ENCODE measurements around the gene CRKL. TPM values are rescaled to one million over a fixed set of nuclear protein-coding genes. Genes with fewer than 3 reads are reported as not detected.
"Not testable (repeated sequence)": the region's sequence is repeated elsewhere in the genome, so short reads cannot be mapped to it uniquely, and the experiment has no call there.

The CRKL gene
- polyA plus RNA-seq, 12 donors: 44.7 to 57.0 (median 51.8) TPM; not detected in 1

DNA sequence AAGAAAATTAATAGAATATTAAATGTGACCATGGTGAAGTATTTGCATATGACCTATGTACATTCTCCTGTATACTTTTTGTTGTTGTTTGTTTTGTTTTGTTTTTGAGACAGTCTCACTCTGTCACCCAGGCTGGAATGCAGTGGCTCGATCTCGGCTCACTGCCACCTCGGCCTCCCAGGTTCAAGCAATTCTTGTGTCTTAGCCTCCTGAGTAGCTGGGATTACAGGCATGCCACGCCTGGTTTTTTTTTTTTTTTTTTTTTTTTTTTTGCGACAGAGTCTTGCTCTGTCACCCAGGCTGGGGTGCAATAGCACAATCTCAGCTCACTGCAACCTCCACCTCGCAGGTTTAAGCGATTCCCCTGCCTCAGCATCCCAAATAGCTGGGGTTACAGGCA is 19.5 kb upstream of the CRKL start:
- not testable (repeated sequence) for DNase-seq

- DNase-seq: no peak
These were observed 17.3 kb upstream of the CRKL start for GRCh38 chr22:20899827-20900423.

GRCh38 chr22:20901093-20902033 is 15.8 kb upstream of the CRKL start:
- not testable (repeated sequence) for DNase-seq

- no peak for DNase-seq
These were observed 14.1 kb upstream of the CRKL start for GRCh38 chr22:20903093-20903492.

DNA sequence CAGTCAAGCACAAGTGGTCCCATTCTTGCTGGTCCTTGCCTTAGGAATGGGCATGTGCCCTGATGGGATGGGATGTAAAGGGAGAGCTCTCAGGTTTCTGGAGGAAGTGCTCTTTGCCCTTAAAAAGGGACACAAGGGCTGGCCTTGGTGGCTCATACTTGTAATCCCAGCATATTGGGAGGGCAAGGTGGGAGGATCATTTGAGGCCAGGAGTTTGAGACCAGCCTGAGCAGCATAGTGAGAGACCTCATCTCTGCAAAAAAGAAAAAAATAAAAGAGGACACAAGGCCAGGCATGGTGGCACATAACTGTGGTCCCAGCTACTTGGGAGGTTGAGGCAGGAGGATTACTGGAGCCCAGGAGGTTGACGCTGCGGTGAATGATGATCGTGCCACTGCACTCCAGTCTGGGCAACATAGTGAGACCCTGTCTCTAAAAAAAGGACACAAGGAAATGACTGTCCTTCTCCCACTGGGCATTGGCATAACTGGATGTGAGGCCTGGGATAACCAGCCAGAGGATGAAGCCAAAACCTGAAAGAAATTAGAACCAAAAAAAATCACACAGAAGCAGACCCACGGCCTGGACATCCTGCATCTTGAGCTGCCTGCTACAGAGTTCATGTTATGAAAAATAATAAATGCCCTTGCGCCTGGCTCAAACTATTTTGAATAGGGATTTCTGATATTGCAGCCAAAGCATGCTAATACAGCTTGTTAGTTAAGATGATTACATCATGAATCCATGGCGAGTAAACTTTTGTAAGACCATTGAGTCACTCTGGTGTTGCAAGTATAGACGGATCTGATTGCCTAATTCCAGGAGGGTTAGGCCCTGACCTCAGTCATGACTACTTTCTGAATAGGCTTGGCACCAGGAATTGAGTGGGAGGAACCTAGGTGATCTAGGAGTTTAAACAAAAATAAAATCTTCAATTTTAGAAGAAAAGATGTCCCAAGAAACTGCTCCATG is 12.9 kb upstream of the CRKL start:
- no peak for DNase-seq

GRCh38 chr22:20904980-20905355 is 12.2 kb upstream of the CRKL start:
- no peak for DNase-seq

- DNase-seq: no peak
These were observed 11.5 kb upstream of the CRKL start for GRCh38 chr22:20905415-20906386.

GRCh38 chr22:20906387-20906767 is 10.8 kb upstream of the CRKL start:
- no peak for DNase-seq

DNA sequence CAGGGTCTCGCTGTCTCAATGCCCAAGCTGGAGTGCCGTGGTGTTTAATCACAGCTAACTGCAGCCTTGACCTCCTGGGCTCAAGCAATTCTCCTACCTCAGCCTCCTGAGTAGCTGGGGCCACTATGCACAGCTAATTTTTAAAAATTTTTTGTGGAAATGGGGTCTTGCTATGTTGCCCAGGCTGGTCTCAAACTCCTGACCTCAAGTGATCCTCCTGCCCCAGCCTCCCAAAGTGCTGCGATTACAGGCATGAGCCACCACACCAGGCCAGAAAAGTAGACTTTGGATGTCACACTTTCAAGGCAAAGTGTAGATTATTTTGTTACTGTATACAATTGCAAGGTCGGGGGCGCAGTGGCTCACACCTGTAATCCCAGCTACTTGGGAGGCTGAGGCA is 8.5 kb upstream of the CRKL start:
- DNase-seq: not testable (repeated sequence)

DNA sequence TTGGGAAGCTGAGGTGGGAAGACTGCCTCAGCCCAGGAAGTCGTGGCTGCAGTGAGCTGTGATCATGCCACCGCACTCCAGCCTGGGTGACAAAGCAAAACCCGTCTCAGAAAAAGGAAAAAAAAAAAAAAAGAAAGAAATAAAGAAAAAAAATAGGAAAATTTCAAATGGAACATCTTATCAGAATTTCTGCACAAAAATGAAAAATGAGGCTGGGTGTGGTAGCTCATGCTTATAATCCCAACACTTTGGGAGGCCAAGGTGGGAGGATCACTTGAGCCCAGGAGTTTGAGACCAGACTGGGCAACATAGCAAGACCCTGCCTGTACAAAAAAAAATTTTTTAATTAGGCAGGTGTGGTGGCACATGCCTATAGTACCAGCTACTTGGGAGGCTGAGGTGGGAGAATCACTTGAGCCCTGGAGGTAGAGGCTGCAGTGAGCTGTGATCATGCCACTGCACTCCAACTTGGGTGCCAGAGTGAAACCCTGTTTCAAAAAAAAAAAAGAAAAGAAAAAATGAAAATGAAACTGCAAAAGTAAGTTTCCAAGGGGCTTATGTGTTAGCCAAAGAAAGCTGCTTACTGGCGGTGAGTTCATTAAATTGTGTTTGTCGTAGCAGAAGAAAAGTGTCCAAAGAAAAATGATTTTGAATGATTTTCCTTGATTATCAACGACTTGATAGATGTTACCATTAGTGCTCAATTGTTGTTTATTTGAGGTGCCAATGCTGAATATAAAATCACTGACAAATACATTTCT is 7.5 kb upstream of the CRKL start:
- no peak for DNase-seq

GRCh38 chr22:20912494-20912893 is 4.7 kb upstream of the CRKL start:
- DNase-seq: no peak

- no peak for DNase-seq
These were observed 1.5 kb downstream of the CRKL start for GRCh38 chr22:20918663-20919218.

DNA sequence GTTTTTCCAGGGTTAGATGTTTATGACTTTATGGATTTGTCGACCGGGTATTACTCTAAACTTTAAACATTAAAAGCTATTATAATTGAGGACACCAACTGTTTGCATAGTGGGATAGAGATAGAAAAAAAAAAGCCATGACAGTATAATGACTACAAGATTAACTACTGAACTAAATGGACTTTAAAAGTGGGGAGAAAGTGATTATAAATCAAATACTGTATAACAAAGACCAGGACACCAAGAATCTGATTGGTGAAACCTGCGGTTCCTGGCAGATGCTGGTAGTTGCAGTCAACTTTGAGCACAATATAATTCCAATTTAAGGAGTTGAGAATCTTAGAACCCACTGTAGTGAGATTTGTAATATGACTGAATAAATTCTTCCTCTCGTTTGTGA is 2.5 kb downstream of the CRKL start:
- no peak for DNase-seq

GRCh38 chr22:20920881-20921203 is 3.6 kb downstream of the CRKL start:
- DNase-seq: no peak

DNA sequence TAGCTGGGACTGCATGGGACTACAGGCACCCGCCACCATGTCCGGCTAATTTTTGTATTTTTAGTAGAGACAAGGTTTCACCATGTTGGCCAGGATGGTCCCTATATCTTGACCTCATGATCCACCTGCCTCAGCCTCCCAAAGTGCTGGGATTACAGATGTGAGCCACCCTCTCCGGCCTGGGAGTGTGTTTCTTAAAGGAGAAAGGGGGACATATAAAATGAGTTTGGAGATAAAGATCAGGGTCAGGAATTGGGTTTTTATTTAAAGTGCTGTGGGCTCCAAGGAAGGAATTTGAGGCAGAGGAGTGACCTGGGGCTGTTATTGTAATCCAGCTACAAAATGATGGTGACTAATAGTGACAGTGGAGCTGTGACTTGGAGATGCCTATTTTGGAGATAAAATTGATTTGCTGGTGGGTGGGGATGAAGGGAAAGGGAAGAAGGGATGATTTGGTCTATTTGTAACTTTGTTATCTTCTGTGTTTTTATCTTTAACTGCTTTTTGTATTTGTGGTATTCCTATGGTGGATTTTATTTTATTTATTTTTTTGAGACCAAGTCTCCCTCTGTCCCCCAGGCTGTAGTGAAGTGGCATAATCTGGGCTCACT is 5.0 kb downstream of the CRKL start:
- DNase-seq: no peak

- no peak for DNase-seq
These were observed 9.0 kb downstream of the CRKL start for GRCh38 chr22:20926243-20926642.

DNA sequence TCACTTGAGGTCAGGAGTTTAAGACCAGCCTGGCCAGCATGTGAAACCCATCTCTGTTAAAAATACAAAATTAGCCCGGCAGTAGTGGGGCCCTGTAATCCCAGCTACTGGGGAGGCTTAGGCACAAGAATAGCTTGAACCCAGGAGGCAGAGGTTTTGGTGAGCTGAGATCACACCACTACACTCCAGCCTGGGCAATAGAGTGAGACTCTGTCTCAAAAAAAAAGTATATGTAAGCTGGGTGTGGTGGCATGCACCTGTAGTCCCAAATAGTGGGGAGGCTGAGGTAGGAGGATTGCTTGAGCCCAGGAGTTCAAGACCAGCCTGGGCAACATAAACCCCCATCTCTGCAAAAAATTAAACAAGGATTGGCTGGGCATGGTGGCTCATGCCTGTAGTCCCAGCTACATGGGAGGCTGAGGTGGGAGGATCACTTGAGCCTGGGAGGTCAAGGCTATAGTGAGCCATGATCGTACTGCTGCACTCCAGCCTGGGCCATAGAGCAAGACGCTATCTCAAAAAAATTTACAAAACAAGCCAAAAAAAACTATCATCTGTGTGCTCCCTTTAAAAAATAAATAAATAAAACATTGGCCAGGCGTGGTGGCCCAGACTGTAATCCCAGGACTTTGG is 10.8 kb downstream of the CRKL start:
- DNase-seq: no peak

DNA sequence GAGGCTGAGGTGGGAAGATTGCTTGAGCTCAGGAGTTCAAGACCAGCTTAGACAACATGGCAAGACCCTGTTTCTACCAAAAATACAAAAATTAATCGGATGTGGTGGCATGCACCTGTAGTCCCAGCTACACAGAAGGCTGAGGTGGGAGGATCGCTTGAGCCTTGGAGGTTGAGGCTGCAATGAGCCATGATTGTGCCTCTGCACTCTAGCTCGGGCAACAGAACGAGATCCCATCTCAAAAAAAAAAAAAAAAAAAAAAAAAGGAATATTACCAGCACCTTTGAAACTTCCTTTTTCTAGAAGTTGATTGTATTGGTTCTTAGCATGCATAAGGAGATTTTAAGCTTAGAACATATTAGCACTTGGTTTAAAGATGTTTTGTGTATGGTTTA is 11.4 kb downstream of the CRKL start:
- no peak for DNase-seq

- no peak for DNase-seq
These were observed 12.8 kb downstream of the CRKL start for GRCh38 chr22:20930004-20930403.
